DMS 273 treated with DMSO at 0.1 percent for 48 hours (cell line): ENCODE measurements around the gene FAM107A.

Experiments
- DNase-seq: peaks from one replicate; lab custom pipeline; 2025; lab: John Stamatoyannopoulos, UW

FAM107A gene

GRCh38 chr3:58577269-58577821, at the start of gene FAM107A:
Gene FAM107A (minus strand): TSS chr3:58577391. CDS start chr3:58569860, 7,531 bp downstream.
- DNase-seq, result no peak

- DNase-seq, result no peak
Observed at GRCh38 chr3:58625196-58625824, 48.1 kb upstream of the FAM107A start.

- DNase-seq, result no peak
Observed at GRCh38 chr3:58624550-58624949, 47.4 kb upstream of the FAM107A start.

- DNase-seq, result no peak
Observed at GRCh38 chr3:58623961-58624360, 46.8 kb upstream of the FAM107A start.

- no peak for DNase-seq
Observed at GRCh38 chr3:58623478-58623877, 46.3 kb upstream of the FAM107A start.

- DNase-seq, result no peak
Observed at GRCh38 chr3:58622892-58623291, 45.7 kb upstream of the FAM107A start.

- no peak for DNase-seq
Observed at GRCh38 chr3:58622436-58622835, 45.2 kb upstream of the FAM107A start.

GRCh38 chr3:58621086-58621830, 44.1 kb upstream of the FAM107A start:
- DNase-seq, result no peak

- no peak for DNase-seq
Observed at GRCh38 chr3:58620421-58620820, 43.2 kb upstream of the FAM107A start.

- no peak for DNase-seq
Observed at GRCh38 chr3:58617338-58617761, 40.2 kb upstream of the FAM107A start.

- DNase-seq, result no peak
Observed at GRCh38 chr3:58613236-58614132, 36.3 kb upstream of the FAM107A start.

- no peak for DNase-seq
Observed at GRCh38 chr3:58612830-58613229, 35.6 kb upstream of the FAM107A start.

- DNase-seq, result no peak
Observed at GRCh38 chr3:58609990-58610389, 32.8 kb upstream of the FAM107A start.

GRCh38 chr3:58608648-58609047, 31.5 kb upstream of the FAM107A start:
- DNase-seq, result peak; percentile 12

GRCh38 chr3:58607816-58608215, 30.6 kb upstream of the FAM107A start:
- no peak for DNase-seq

GRCh38 chr3:58606693-58607092, 29.5 kb upstream of the FAM107A start:
- DNase-seq, result no peak

GRCh38 chr3:58604031-58604430, 26.8 kb upstream of the FAM107A start:
- DNase-seq, result no peak

- no peak for DNase-seq
Observed at GRCh38 chr3:58603606-58604005, 26.4 kb upstream of the FAM107A start.

- DNase-seq, result no peak
Observed at GRCh38 chr3:58597770-58598310, 20.6 kb upstream of the FAM107A start.

GRCh38 chr3:58596834-58597518, 19.8 kb upstream of the FAM107A start:
- DNase-seq, result no peak

GRCh38 chr3:58594117-58594516, 16.9 kb upstream of the FAM107A start:
- no peak for DNase-seq
